ENCODE results near the gene SLC2A11.

GRCh38 chr22:23868580-23868979, 10.9 kb downstream of the SLC2A11 start:
- no peak for TF ChIP-seq ATF7 (IDR thresholded peaks at IDR 0.05; ENCODE audit: low read depth)
- TF ChIP-seq ZZZ3 (IDR thresholded peaks at IDR 0.05; ENCODE audit: control insufficient read depth, insufficient read length, low read depth) = no peak
- no peak for TF ChIP-seq SPI1 (IDR thresholded peaks at IDR 0.05; ENCODE audit: borderline replicate concordance, insufficient read depth, low read depth, low read length)
- no peak for TF ChIP-seq CTCF (IDR thresholded peaks at IDR 0.05 in 2 of 3, conservative IDR thresholded peaks at IDR 0.05 in 1 of 3; ENCODE audit: control insufficient read depth in 2 of 3, extremely low read depth in 1 of 3, insufficient read depth in 1 of 3, low read depth in 3 of 3, low read length in 3 of 3)
- no peak for TF ChIP-seq IRF3 (IDR thresholded peaks at IDR 0.05)
- no peak for TF ChIP-seq DPF2 (IDR thresholded peaks at IDR 0.05)
- TF ChIP-seq NR2C2 (IDR thresholded peaks at IDR 0.05; ENCODE audit: borderline replicate concordance, control insufficient read depth, insufficient read length, low read depth) = no peak
- TF ChIP-seq ZNF687 (IDR thresholded peaks at IDR 0.05) = no peak
- no peak for TF ChIP-seq RFX5 (IDR thresholded peaks at IDR 0.05; ENCODE audit: low read depth, low read length)
- TF ChIP-seq ZNF24 (IDR thresholded peaks at IDR 0.05) = no peak
- no peak for TF ChIP-seq PRDM15 (CRISPR knock-in tag; IDR thresholded peaks at IDR 0.05)
- no peak for TF ChIP-seq EGR1 (IDR thresholded peaks at IDR 0.05; ENCODE audit: borderline replicate concordance in 1 of 2, low read depth in 2 of 2, low read length in 2 of 2)
- TF ChIP-seq USF1 (IDR thresholded peaks at IDR 0.05; ENCODE audit: borderline replicate concordance, extremely low read length, insufficient read depth, low read depth, low read length) = no peak
- no peak for TF ChIP-seq ZBTB11 (CRISPR knock-in tag; IDR thresholded peaks at IDR 0.05)

All from GM12878 (cell line).